GM12878 (cell line): ENCODE data around the gene NUP93. TPM values are rescaled to one million over a fixed set of nuclear protein-coding genes. Genes with fewer than 3 reads are reported as not detected.
"Not testable (repeated sequence)": the region's sequence is repeated elsewhere in the genome, so short reads cannot be mapped to it uniquely, and the experiment has no call there.

ENCODE experiments used
- ATAC-seq: fragments of 200-7000 bp; cut with Tn5 transposase; 3 replicates; pipeline ENCODE4 v1.9.1; 2020; ENCODE audit warnings: mild to moderate bottlenecking, moderate library complexity
- BruUV-seq: library from RNA; stranded (reverse); fragments of 400-500 nt; replicated peaks from 2 replicates; lab custom pipeline; 2021; lab: Mats Ljungman, UMichigan
- CTCF ChIA-PET: fragments of 300-600 bp; sonication (Branson Sonifier 250); formaldehyde crosslinking; extraction: SDS; loops from one replicate; lab custom pipeline; 2021; ENCODE audit warnings: inconsistent platforms; lab: Yijun Ruan, JAX
- POLR2A ChIA-PET: fragments of 350-600 bp; formaldehyde crosslinking; extraction: SDS; loops from one replicate; lab custom pipeline; 2021; ENCODE audit warnings: inconsistent platforms; lab: Charles Lee
- RAD21 ChIA-PET: fragments of 300-600 bp; sonication (Branson Sonifier 250); formaldehyde crosslinking; loops from one replicate; lab custom pipeline; 2023; ENCODE audit warnings: antibody characterized with exemption; ENCODE audit not compliant: unreplicated experiment; lab: Charles Lee
- SMC1A ChIA-PET: fragments of 300-600 bp; sonication (Branson Sonifier 250); formaldehyde crosslinking; loops from one replicate; lab custom pipeline; 2023; ENCODE audit not compliant: unreplicated experiment, uncharacterized antibody; lab: Charles Lee
- DNase-seq: peaks from one replicate; pipeline ENCODE4 v3.0.0-alpha.2; 2011; ENCODE audit warnings: low read depth, low spot score
- FAIRE-seq: peaks from 3 replicates; lab custom pipeline; 2011; peaks lifted over from hg19 to GRCh38; lab: Jason Lieb, UNC
- H2AFZ ChIP-seq: 2 replicates; pipeline ENCODE4 v1.6.0; 2011; ENCODE audit warnings: low read depth, low read length, control low read depth; ENCODE audit not compliant: control insufficient read depth
- H3K27ac ChIP-seq: 2 replicates; pipeline ENCODE4 v1.5.1; 2011; ENCODE audit warnings: control low read depth; ENCODE audit not compliant: control insufficient read depth, insufficient read depth
- H3K27me3 ChIP-seq, 2 experiments: replicated peaks in 1 of 2; 2 replicates each; pipeline versions ENCODE4 v1.6.0 to v1.6.1; 2011; ENCODE audit warnings: low read length in 1 of 2; ENCODE audit not compliant: control insufficient read depth in 2 of 2, insufficient read depth in 2 of 2
- H3K36me3 ChIP-seq, 2 experiments: 2 replicates each; pipeline ENCODE4 v1.5.1; 2011; ENCODE audit warnings: low read length in 1 of 2; ENCODE audit not compliant: control insufficient read depth in 2 of 2, insufficient read depth in 2 of 2
- H3K4me1 ChIP-seq: 2 replicates; pipeline ENCODE4 v1.6.1; 2011; ENCODE audit warnings: mild to moderate bottlenecking, low read length, moderate library complexity, mixed read lengths; ENCODE audit not compliant: control insufficient read depth, insufficient read depth
- H3K4me2 ChIP-seq: 2 replicates; pipeline ENCODE4 v1.6.0; 2011; ENCODE audit warnings: control low read depth; ENCODE audit not compliant: control insufficient read depth, insufficient read depth
- H3K4me3 ChIP-seq: fragments of 200-600 bp; sonication (generic); 2 replicates; pipeline ENCODE4 v1.5.1; 2016
- H3K79me2 ChIP-seq: 2 replicates; pipeline ENCODE4 v1.6.0; 2011; ENCODE audit warnings: low read length; ENCODE audit not compliant: control insufficient read depth, insufficient read depth
- H3K9ac ChIP-seq: 2 replicates; pipeline ENCODE4 v1.8.0; 2011; ENCODE audit warnings: low read length, control low read depth, mixed read lengths; ENCODE audit not compliant: control insufficient read depth, insufficient read depth
- H3K9me3 ChIP-seq: replicated peaks from 3 replicates; pipeline ENCODE4 v1.5.1; 2011; ENCODE audit warnings: mild to moderate bottlenecking, low read length; ENCODE audit not compliant: control insufficient read depth, insufficient read depth
- H4K20me1 ChIP-seq: 2 replicates; pipeline ENCODE4 v1.6.0; 2011; ENCODE audit not compliant: control insufficient read depth, insufficient read depth
- FOS ChIP-seq: IDR thresholded peaks from 3 replicates; pipeline ENCODE4 v1.6.1; 2011; ENCODE audit warnings: borderline replicate concordance; ENCODE audit not compliant: insufficient read length; ENCODE audit errors: extremely low read depth
- WGBS: methylation state at CpG from one replicate; pipeline ENCODE4 v1.1.6; 2016; ENCODE audit warnings: low lambda C conversion rate; ENCODE audit not compliant: insufficient replicate concordance, insufficient coverage; ENCODE audit errors: missing lambda C conversion rate; 5-methylcytosine and 5-hydroxymethylcytosine counted together
- in situ Hi-C: fragments of 300-500 bp; cut with MboI; formaldehyde crosslinking; loops from 9 replicates; pipeline ENCODE4 v1.14.3; 2018; ENCODE audit warnings: mixed read lengths
- intact Hi-C: fragments of 100-400 bp; cut with micrococcal nuclease; formaldehyde crosslinking; loops from one replicate; pipeline ENCODE4 v1.14.2; 2022; ENCODE audit not compliant: unreplicated experiment
- polyA plus RNA-seq, 11 experiments: library from polyadenylated mRNA; depleted of rRNA in 4 of 11; unstranded in 6 of 11; stranded (reverse) in 5 of 11; fragments of >200 nt; fragmentation: Nextera tagmentation in 4 of 11; fragmentation: Illumina TruSeq in 1 of 11; extraction: Ambion mirVana in 4 of 11; extraction: Trizol in 1 of 11; gene quantifications; 1 replicate in 1 of 11; 2 replicates in 10 of 11; pipeline versions ENCODE4 v1.2.1 to v1.2.3, GENCODE V29; 2011 to 2016; ENCODE audit warnings: inconsistent platforms in 2 of 11, missing spikeins in 2 of 11, low read depth in 1 of 11
- total RNA-seq, 4 experiments: library from RNA; depleted of rRNA in 3 of 4; stranded (reverse); fragments of >200 nt in 3 of 4; fragmentation: Illumina TruSeq in 1 of 4; extraction: Trizol in 1 of 4; gene quantifications; 2 replicates each; pipeline versions ENCODE4 v1.2.1 to v1.2.3, GENCODE V29; 2013 to 2021

Gene NUP93
- total and polyA plus RNA-seq, 10 of the 15 experiments (the other 5 are each of a cell fraction or from before 2014, with no cell fraction given), result 82.2 to 175 (median 101) TPM

DNA sequence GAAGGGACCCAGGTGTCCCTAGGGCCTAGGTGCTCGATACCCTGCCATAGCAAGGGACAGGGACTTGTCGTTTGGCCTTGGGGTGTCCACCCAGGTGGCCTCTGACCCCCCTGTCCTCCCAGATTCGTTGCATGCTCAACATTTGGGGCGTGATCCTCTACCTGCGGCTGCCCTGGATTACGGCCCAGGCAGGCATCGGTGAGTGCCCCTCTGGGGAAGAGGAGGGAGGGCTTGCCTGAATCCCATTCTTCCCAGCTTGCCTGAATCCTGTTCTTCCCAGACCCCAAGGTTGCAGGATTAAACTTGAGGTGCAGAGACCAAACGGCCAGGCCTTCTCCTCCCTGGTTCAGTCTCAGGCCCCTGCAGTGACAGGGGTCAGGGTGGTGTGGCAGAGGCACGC lies 138.2 kb downstream of the NUP93 start:
- CTCF ChIA-PET, result interaction anchor here (0.6 to 11.7 kb wide), 25 partner anchors 7 to 216 kb away, joined by 3 to 247 read pairs (median 6); partner anchors contain the start of genes CETP, HERPUD1 and NUP93
- Histone ChIP-seq H4K20me1 (no peaks in the 10 kb centered on the region), H3K36me3 (no peaks in the 10 kb centered on the region), H3K4me1 (peaks cover 35% of the 10 kb centered on the region)
- TF ChIP-seq FOS, result no peak
- TF ChIP-seq, all 136 proteins: peak for 0
- H3K27ac ChIP-seq, result no peak overlapping the region
- RAD21 ChIA-PET, result interaction anchor here (0.8 to 9.7 kb wide), 18 partner anchors 42 to 178 kb away, joined by 3 to 126 read pairs (median 6); no protein-coding TSS in a partner anchor
- no peaks in the 10 kb centered on the region for H3K9me3 ChIP-seq
- 54% methylated on average over 9 of the region's 9 CpGs for WGBS
- H3K27me3 ChIP-seq, result no peaks in the 10 kb centered on the region
- FAIRE-seq, result no peak
- POLR2A ChIA-PET, result interaction anchor here (0.7 to 3.6 kb wide), 12 partner anchors 43 to 184 kb away, joined by 3 to 11 read pairs (median 6); partner anchors contain the start of gene HERPUD1
- no peak overlapping the region for H3K4me2 ChIP-seq
- no peak overlapping the region for H3K9ac ChIP-seq
- ATAC-seq, result no peak
- H3K79me2 ChIP-seq, result no peaks in the 10 kb centered on the region
- no TSS peak for BruUV-seq
- in situ Hi-C loops (loop anchor here (5.0 kb wide), 2 partner anchors 84 to 174 kb away; no protein-coding TSS in a partner anchor), intact Hi-C loops (loop anchor here (5.0 kb wide), 1 partner anchor 76 kb away; no protein-coding TSS in a partner anchor)
- no peak overlapping the region for H2AFZ ChIP-seq
- no peak overlapping the region for H3K4me3 ChIP-seq
- SMC1A ChIA-PET, result interaction anchor here (0.7 to 6.0 kb wide), 24 partner anchors 9 to 113 kb away, joined by 3 to 86 read pairs (median 4); partner anchors contain the start of gene CETP
- DNase-seq, result no peak

GRCh38 chr16:56868766-56869165 lies 138.8 kb downstream of the NUP93 start:
- WGBS, result 84% methylated on average over 5 of the region's 5 CpGs
- H3K4me1 ChIP-seq, result peaks cover 35% of the 10 kb centered on the region
- H3K79me2 ChIP-seq, H3K36me3 ChIP-seq, H3K27ac ChIP-seq, ATAC-seq, FAIRE-seq, H4K20me1 ChIP-seq, DNase-seq, H3K4me3 ChIP-seq, H2AFZ ChIP-seq, H3K9ac ChIP-seq, BruUV-seq, H3K4me2 ChIP-seq, H3K27me3 ChIP-seq, H3K9me3 ChIP-seq: not testable (repeated sequence)
- CTCF ChIA-PET, result interaction anchor here (0.7 to 11.7 kb wide), 23 partner anchors 8 to 268 kb away, joined by 3 to 247 read pairs (median 6); partner anchors contain the start of genes CETP and HERPUD1
- in situ Hi-C loops, result loop anchor here (5.0 kb wide), 2 partner anchors 84 to 174 kb away; no protein-coding TSS in a partner anchor
- SMC1A ChIA-PET, result interaction anchor here (0.6 to 6.0 kb wide), 25 partner anchors 8 to 177 kb away, joined by 3 to 86 read pairs (median 4); partner anchors contain the start of gene CETP
- POLR2A ChIA-PET, result interaction anchor here (0.7 to 3.6 kb wide), 13 partner anchors 13 to 85 kb away, joined by 3 to 11 read pairs (median 5); partner anchors contain the start of gene HERPUD1
- RAD21 ChIA-PET, result interaction anchor here (0.6 to 9.7 kb wide), 20 partner anchors 8 to 178 kb away, joined by 3 to 126 read pairs (median 5); no protein-coding TSS in a partner anchor
- intact Hi-C loops, result loop anchor here (5.0 kb wide), 1 partner anchor 76 kb away; no protein-coding TSS in a partner anchor
